Measurements from ENCODE around the gene KYNU. TPM values are rescaled to one million over a fixed set of nuclear protein-coding genes. Genes with fewer than 3 reads are reported as not detected.
"Not testable (repeated sequence)": the region's sequence is repeated elsewhere in the genome, so short reads cannot be mapped to it uniquely, and the experiment has no call there.

KYNU gene
- total and polyA plus RNA-seq, 3 donors from 2014 or later, result 4.5 to 31.9 (median 6.8) TPM

GRCh38 chr2:142863485-142863961 is 13.9 kb upstream of the KYNU start:
- Histone ChIP-seq H3K27ac (no peak overlapping the region), H3K9me3 (no peaks in the 10 kb centered on the region), H3K4me3 (no peak overlapping the region), H3K27me3 (no peaks in the 10 kb centered on the region), H3K36me3 (ENCODE audit: low read depth, missing control alignments) (no peaks in the 10 kb centered on the region), H3K4me1 (no peaks in the 10 kb centered on the region)
- TF ChIP-seq CTCF (IDR thresholded peaks at IDR 0.05) (no peak), POLR2A (IDR thresholded peaks at IDR 0.05) (no peak)
- no peak for DNase-seq
- 72 to 79% methylated on average over 2 of the region's 2 CpGs for WGBS, 2 donors
- intact Hi-C loops (cut with DNase I; ENCODE audit: low total_unique reads), result no loop called here

- H3K4me1 ChIP-seq; H3K27ac ChIP-seq; intact Hi-C loops (cut with DNase I; ENCODE audit: low total_unique reads); H3K9me3 ChIP-seq; H3K4me3 ChIP-seq; DNase-seq; H3K36me3 ChIP-seq (ENCODE audit: low read depth, missing control alignments); H3K27me3 ChIP-seq: not testable (repeated sequence)
- WGBS, 2 donors, result 87 to 96% methylated on average over 2 of the region's 2 CpGs
Measured at GRCh38 chr2:142864605-142865004, 12.9 kb upstream of the KYNU start.

GRCh38 chr2:142865924-142866323 is 11.5 kb upstream of the KYNU start:
- no peak overlapping the region for H3K27ac ChIP-seq
- no peak for TF ChIP-seq CTCF (IDR thresholded peaks at IDR 0.05)
- no peak for TF ChIP-seq POLR2A (IDR thresholded peaks at IDR 0.05)
- no peaks in the 10 kb centered on the region for H3K4me1 ChIP-seq

GRCh38 chr2:142866426-142866825 is 11.0 kb upstream of the KYNU start:
- H3K36me3 ChIP-seq (ENCODE audit: low read depth, missing control alignments), result no peaks in the 10 kb centered on the region
- H3K9me3 ChIP-seq, result no peaks in the 10 kb centered on the region
- intact Hi-C loops (cut with DNase I; ENCODE audit: low total_unique reads), result no loop called here
- no peak overlapping the region for H3K4me3 ChIP-seq
- no peak for DNase-seq
- no peaks in the 10 kb centered on the region for H3K27me3 ChIP-seq
- no peak overlapping the region for H3K27ac ChIP-seq
- no peak for TF ChIP-seq CTCF (IDR thresholded peaks at IDR 0.05)
- no peak for TF ChIP-seq POLR2A (IDR thresholded peaks at IDR 0.05)
- no peaks in the 10 kb centered on the region for H3K4me1 ChIP-seq
- WGBS, 2 donors, result 88 to 96% methylated on average over 2 of the region's 2 CpGs

More at GRCh38 chr2:142865924-142866323, 11.5 kb upstream of the KYNU start:
- DNase-seq, result no peak
- Histone ChIP-seq H3K4me3 (no peak overlapping the region), H3K36me3 (ENCODE audit: low read depth, missing control alignments) (no peaks in the 10 kb centered on the region), H3K27me3 (no peaks in the 10 kb centered on the region), H3K9me3 (no peaks in the 10 kb centered on the region)
- WGBS, 2 donors, result 33 to 51% methylated on average over 1 of the region's 1 CpG
- intact Hi-C loops (cut with DNase I; ENCODE audit: low total_unique reads), result no loop called here

GRCh38 chr2:142867136-142867535 is 10.3 kb upstream of the KYNU start:
- intact Hi-C loops (cut with DNase I; ENCODE audit: low total_unique reads), result no loop called here
- H3K27ac ChIP-seq, result no peak overlapping the region
- no peaks in the 10 kb centered on the region for H3K36me3 ChIP-seq (ENCODE audit: low read depth, missing control alignments)
- no peaks in the 10 kb centered on the region for H3K4me1 ChIP-seq
- no peak overlapping the region for H3K4me3 ChIP-seq
- WGBS, 2 donors, result 83 to 88% methylated on average over 2 of the region's 2 CpGs
- no peak for DNase-seq
- no peaks in the 10 kb centered on the region for H3K27me3 ChIP-seq
- no peaks in the 10 kb centered on the region for H3K9me3 ChIP-seq
- TF ChIP-seq POLR2A (IDR thresholded peaks at IDR 0.05) (no peak), CTCF (IDR thresholded peaks at IDR 0.05) (no peak)
